ENCODE measurements around the gene COL8A2.
A peak's percentile ranks its signal among the peaks of the same experiment; 100 is the strongest.

DNA sequence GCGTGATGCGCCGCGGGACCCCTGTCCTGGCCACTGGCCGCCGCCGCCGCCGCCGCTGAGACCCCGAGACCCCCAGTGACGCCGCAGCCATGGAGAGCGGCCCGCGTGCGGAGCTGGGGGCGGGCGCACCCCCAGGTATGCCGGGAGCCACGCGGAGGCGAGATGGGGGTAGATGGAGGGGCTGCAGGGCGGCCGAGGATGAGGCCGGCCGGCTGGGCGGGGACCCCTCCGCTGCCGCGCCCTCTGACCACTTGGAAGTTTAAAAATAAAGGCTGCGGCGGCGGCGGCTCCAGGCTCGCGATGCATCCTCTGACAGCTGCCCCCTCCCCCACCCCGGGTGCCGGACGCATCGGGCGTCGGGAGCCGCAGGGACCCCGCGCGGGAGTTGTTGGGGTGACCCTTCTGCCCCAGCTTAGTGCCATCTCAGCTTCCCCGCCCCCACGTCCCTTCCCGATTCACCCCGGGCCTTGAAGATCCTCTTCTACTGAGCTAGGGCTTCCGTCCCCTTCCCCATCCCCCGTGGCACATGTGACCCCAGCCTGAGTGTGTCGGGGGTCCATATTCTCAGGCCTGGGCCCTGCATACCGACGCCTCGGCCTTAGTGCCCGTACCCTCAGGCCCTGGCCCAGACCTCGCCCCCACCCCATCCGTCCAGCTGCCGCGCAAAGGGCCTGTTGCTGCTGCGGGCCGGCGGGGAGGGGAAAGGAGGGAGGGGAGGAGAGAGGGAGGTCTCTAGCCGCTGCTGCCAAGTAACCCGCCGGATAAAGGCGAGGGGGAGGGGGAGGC, 31.5 kb upstream of the COL8A2 start:
- TF ChIP-seq, protein P1, sequence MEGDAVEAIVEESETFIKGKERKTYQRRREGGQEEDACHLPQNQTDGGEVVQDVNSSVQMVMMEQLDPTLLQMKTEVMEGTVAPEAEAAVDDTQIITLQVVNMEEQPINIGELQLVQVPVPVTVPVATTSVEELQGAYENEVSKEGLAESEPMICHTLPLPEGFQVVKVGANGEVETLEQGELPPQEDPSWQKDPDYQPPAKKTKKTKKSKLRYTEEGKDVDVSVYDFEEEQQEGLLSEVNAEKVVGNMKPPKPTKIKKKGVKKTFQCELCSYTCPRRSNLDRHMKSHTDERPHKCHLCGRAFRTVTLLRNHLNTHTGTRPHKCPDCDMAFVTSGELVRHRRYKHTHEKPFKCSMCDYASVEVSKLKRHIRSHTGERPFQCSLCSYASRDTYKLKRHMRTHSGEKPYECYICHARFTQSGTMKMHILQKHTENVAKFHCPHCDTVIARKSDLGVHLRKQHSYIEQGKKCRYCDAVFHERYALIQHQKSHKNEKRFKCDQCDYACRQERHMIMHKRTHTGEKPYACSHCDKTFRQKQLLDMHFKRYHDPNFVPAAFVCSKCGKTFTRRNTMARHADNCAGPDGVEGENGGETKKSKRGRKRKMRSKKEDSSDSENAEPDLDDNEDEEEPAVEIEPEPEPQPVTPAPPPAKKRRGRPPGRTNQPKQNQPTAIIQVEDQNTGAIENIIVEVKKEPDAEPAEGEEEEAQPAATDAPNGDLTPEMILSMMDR (IDR thresholded peaks at IDR 0.05), result no peak
- peak in 3 of 4 donors; percentile 45 to 64 (median 56) for TF ChIP-seq POLR2AphosphoS5 (IDR thresholded peaks at IDR 0.05)

Data from sigmoid colon (tissue), 4 donors.